ENCODE measurements around the gene WIPF2.

- no peak for TF ChIP-seq POLR2A (IDR thresholded peaks at IDR 0.05)
- TF ChIP-seq, protein P1, sequence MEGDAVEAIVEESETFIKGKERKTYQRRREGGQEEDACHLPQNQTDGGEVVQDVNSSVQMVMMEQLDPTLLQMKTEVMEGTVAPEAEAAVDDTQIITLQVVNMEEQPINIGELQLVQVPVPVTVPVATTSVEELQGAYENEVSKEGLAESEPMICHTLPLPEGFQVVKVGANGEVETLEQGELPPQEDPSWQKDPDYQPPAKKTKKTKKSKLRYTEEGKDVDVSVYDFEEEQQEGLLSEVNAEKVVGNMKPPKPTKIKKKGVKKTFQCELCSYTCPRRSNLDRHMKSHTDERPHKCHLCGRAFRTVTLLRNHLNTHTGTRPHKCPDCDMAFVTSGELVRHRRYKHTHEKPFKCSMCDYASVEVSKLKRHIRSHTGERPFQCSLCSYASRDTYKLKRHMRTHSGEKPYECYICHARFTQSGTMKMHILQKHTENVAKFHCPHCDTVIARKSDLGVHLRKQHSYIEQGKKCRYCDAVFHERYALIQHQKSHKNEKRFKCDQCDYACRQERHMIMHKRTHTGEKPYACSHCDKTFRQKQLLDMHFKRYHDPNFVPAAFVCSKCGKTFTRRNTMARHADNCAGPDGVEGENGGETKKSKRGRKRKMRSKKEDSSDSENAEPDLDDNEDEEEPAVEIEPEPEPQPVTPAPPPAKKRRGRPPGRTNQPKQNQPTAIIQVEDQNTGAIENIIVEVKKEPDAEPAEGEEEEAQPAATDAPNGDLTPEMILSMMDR (IDR thresholded peaks at IDR 0.05 in 4 of 5, conservative IDR thresholded peaks at IDR 0.05 in 1 of 5): no peak
Observed at GRCh38 chr17:40266882-40267281, 47.8 kb downstream of the WIPF2 start.

All from gastrocnemius medialis (tissue), 4 donors.